Activated T-helper 1 cell treated with anti-CD3 and anti-CD28 coated beads, Interleukin-12 subunit alpha, Interleukin-12 subunit beta, Interleukin-2, Interleukin-4 antibody, amounts not matched to agents 30 ng/mL and 10 ng/mL and 1 ng/mL, durations not matched to agents 14 hours and 24 hours and 36 hours (primary cell): ENCODE measurements around the gene TMEM203. TPM values are rescaled to one million over a fixed set of nuclear protein-coding genes. Genes with fewer than 3 reads are reported as not detected.

Experiments used
- DNase-seq: peaks from one replicate; pipeline ENCODE4 v3.0.0; 2021; ENCODE audit warnings: low spot score
- H3K27ac Mint-ChIP-seq: one replicate; pipeline ENCODE4 v1.8.0; 2021; ENCODE audit warnings: mild to moderate bottlenecking, mixed read lengths
- H3K27me3 Mint-ChIP-seq: one replicate; pipeline ENCODE4 v1.8.0; 2022; ENCODE audit warnings: mild to moderate bottlenecking, moderate library complexity, mixed read lengths; ENCODE audit not compliant: insufficient read depth
- H3K36me3 Mint-ChIP-seq: one replicate; pipeline ENCODE4 v1.8.0; 2021; ENCODE audit warnings: low read depth, mixed read lengths
- H3K4me1 Mint-ChIP-seq: one replicate; pipeline ENCODE4 v1.8.0; 2021; ENCODE audit warnings: low read depth, mixed read lengths
- H3K4me3 Mint-ChIP-seq: one replicate; pipeline ENCODE4 v1.8.0; 2021; ENCODE audit warnings: mild to moderate bottlenecking, moderate library complexity, mixed read lengths
- H3K9me3 Mint-ChIP-seq: one replicate; pipeline ENCODE4 v1.8.0; 2021; ENCODE audit warnings: mixed read lengths
- intact Hi-C: fragments of 100-400 bp; cut with micrococcal nuclease; formaldehyde crosslinking; loops from one replicate; pipeline ENCODE4 v1.15.1; 2024
- total RNA-seq: library from RNA; stranded (reverse); gene quantifications from 2 replicates; pipeline ENCODE4 v1.2.3, GENCODE V29; 2022

TMEM203 gene
- total RNA-seq, 1 donor from 2014 or later: 40.5 TPM

- no peak for DNase-seq
- no peaks in the 10 kb centered on the region for H3K4me1 Mint-ChIP-seq
- no peaks in the 10 kb centered on the region for H3K9me3 Mint-ChIP-seq
- no peak overlapping the region for H3K27ac Mint-ChIP-seq
- intact Hi-C loops: loop anchor here (2.0 kb wide), 1 partner anchor 30 kb away; the partner anchor contains the start of gene GRIN1
- H3K4me3 Mint-ChIP-seq: no peak overlapping the region
- no peaks in the 10 kb centered on the region for H3K36me3 Mint-ChIP-seq
- H3K27me3 Mint-ChIP-seq: peaks cover 30% of the 10 kb centered on the region
Measured at GRCh38 chr9:137168904-137169856, 36.3 kb downstream of the TMEM203 start.

- H3K4me1 Mint-ChIP-seq: no peaks in the 10 kb centered on the region
- no peak overlapping the region for H3K4me3 Mint-ChIP-seq
- H3K27ac Mint-ChIP-seq: no peak overlapping the region
- H3K9me3 Mint-ChIP-seq: no peaks in the 10 kb centered on the region
- DNase-seq: no peak
- intact Hi-C loops: loop anchor here (2.0 kb wide), 1 partner anchor 30 kb away; the partner anchor contains the start of gene GRIN1
- H3K36me3 Mint-ChIP-seq: no peaks in the 10 kb centered on the region
- H3K27me3 Mint-ChIP-seq: peaks cover 26% of the 10 kb centered on the region
Measured at GRCh38 chr9:137168573-137168903, 36.9 kb downstream of the TMEM203 start.

GRCh38 chr9:137167747-137168572 is 37.5 kb downstream of the TMEM203 start:
- intact Hi-C loops: loop anchor here (2.0 kb wide), 1 partner anchor 29 kb away; the partner anchor contains the start of gene GRIN1
- Mint-ChIP-seq H3K4me1 (no peaks in the 10 kb centered on the region), H3K36me3 (no peaks in the 10 kb centered on the region), H3K27ac (no peak overlapping the region), H3K27me3 (peaks cover 23% of the 10 kb centered on the region), H3K4me3 (no peak overlapping the region), H3K9me3 (no peaks in the 10 kb centered on the region)
- no peak for DNase-seq

GRCh38 chr9:137167277-137167746 is 38.1 kb downstream of the TMEM203 start:
- Mint-ChIP-seq H3K9me3 (no peaks in the 10 kb centered on the region), H3K36me3 (no peaks in the 10 kb centered on the region), H3K4me3 (no peak overlapping the region), H3K4me1 (no peaks in the 10 kb centered on the region), H3K27me3 (peaks cover 23% of the 10 kb centered on the region), H3K27ac (no peak overlapping the region)
- intact Hi-C loops: no loop called here
- DNase-seq: no peak

GRCh38 chr9:137166380-137167229 is 38.8 kb downstream of the TMEM203 start:
- DNase-seq: no peak
- no peak overlapping the region for H3K27ac Mint-ChIP-seq
- intact Hi-C loops: no loop called here

GRCh38 chr9:137165250-137165836 is 40.1 kb downstream of the TMEM203 start:
- H3K27ac Mint-ChIP-seq: no peak overlapping the region
- H3K9me3 Mint-ChIP-seq: no peaks in the 10 kb centered on the region
- no peak for DNase-seq
- intact Hi-C loops: no loop called here
- H3K36me3 Mint-ChIP-seq: no peaks in the 10 kb centered on the region
- H3K27me3 Mint-ChIP-seq: peaks cover 17% of the 10 kb centered on the region
- H3K4me3 Mint-ChIP-seq: no peak overlapping the region
- no peaks in the 10 kb centered on the region for H3K4me1 Mint-ChIP-seq

More at GRCh38 chr9:137166380-137167229, 38.8 kb downstream of the TMEM203 start:
- no peaks in the 10 kb centered on the region for H3K36me3 Mint-ChIP-seq
- no peak overlapping the region for H3K4me3 Mint-ChIP-seq
- no peaks in the 10 kb centered on the region for H3K9me3 Mint-ChIP-seq
- peaks cover 22% of the 10 kb centered on the region for H3K27me3 Mint-ChIP-seq
- no peaks in the 10 kb centered on the region for H3K4me1 Mint-ChIP-seq

- H3K27ac Mint-ChIP-seq: no peak overlapping the region
- H3K9me3 Mint-ChIP-seq: no peaks in the 10 kb centered on the region
- H3K4me1 Mint-ChIP-seq: no peaks in the 10 kb centered on the region
- intact Hi-C loops: loop anchor here (5.0 kb wide), 1 partner anchor 37 kb away; no protein-coding TSS in a partner anchor
- no peak overlapping the region for H3K4me3 Mint-ChIP-seq
- peaks cover 22% of the 10 kb centered on the region for H3K27me3 Mint-ChIP-seq
- no peak for DNase-seq
- H3K36me3 Mint-ChIP-seq: no peaks in the 10 kb centered on the region
Measured at GRCh38 chr9:137164370-137165249, 40.8 kb downstream of the TMEM203 start.

- no peaks in the 10 kb centered on the region for H3K4me1 Mint-ChIP-seq
- intact Hi-C loops: loop anchor here (5.0 kb wide), 1 partner anchor 37 kb away; no protein-coding TSS in a partner anchor
- H3K36me3 Mint-ChIP-seq: no peaks in the 10 kb centered on the region
- H3K4me3 Mint-ChIP-seq: no peak overlapping the region
- H3K27ac Mint-ChIP-seq: no peak overlapping the region
- peaks cover 27% of the 10 kb centered on the region for H3K27me3 Mint-ChIP-seq
- no peaks in the 10 kb centered on the region for H3K9me3 Mint-ChIP-seq
- DNase-seq: no peak
Measured at GRCh38 chr9:137163805-137164204, 41.6 kb downstream of the TMEM203 start.

- no peak overlapping the region for H3K4me3 Mint-ChIP-seq
- H3K36me3 Mint-ChIP-seq: no peaks in the 10 kb centered on the region
- intact Hi-C loops: loop anchor here (5.0 kb wide), 1 partner anchor 36 kb away; no protein-coding TSS in a partner anchor
- H3K4me1 Mint-ChIP-seq: no peaks in the 10 kb centered on the region
- peaks cover 31% of the 10 kb centered on the region for H3K27me3 Mint-ChIP-seq
- DNase-seq: no peak
- H3K27ac Mint-ChIP-seq: no peak overlapping the region
- H3K9me3 Mint-ChIP-seq: no peaks in the 10 kb centered on the region
Measured at GRCh38 chr9:137163365-137163715, 42.1 kb downstream of the TMEM203 start.

GRCh38 chr9:137162505-137163364 is 42.7 kb downstream of the TMEM203 start:
- H3K27ac Mint-ChIP-seq: no peak overlapping the region
- no peak overlapping the region for H3K4me3 Mint-ChIP-seq
- no peak for DNase-seq
- H3K9me3 Mint-ChIP-seq: no peaks in the 10 kb centered on the region
- H3K27me3 Mint-ChIP-seq: peaks cover 35% of the 10 kb centered on the region
- no peaks in the 10 kb centered on the region for H3K4me1 Mint-ChIP-seq
- H3K36me3 Mint-ChIP-seq: no peaks in the 10 kb centered on the region
- intact Hi-C loops: loop anchor here (5.0 kb wide), 1 partner anchor 35 kb away; no protein-coding TSS in a partner anchor
